ENCODE measurements around the gene HEBP2.
"Not testable (repeated sequence)": the region's sequence is repeated elsewhere in the genome, so short reads cannot be mapped to it uniquely, and the experiment has no call there.

HEBP2 gene

DNA sequence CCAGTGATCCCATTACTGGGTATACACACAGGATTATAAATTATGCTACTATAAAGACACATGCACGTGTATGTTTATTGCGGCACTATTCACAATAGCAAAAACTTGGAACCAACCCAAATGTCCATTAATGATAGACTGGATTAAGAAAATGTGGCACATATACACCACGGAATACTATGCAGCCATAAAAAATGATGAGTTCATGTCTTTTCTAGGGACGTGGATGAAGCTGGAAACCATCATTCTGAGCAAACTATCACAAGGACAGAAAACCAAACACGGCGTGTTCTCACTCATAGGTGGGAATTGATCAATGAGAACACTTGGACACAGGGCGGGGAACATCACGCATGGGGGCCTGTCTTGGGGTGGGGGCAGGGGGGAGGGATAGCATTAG, 35.3 kb upstream of the HEBP2 start:
- not testable (repeated sequence) for ATAC-seq

DNA sequence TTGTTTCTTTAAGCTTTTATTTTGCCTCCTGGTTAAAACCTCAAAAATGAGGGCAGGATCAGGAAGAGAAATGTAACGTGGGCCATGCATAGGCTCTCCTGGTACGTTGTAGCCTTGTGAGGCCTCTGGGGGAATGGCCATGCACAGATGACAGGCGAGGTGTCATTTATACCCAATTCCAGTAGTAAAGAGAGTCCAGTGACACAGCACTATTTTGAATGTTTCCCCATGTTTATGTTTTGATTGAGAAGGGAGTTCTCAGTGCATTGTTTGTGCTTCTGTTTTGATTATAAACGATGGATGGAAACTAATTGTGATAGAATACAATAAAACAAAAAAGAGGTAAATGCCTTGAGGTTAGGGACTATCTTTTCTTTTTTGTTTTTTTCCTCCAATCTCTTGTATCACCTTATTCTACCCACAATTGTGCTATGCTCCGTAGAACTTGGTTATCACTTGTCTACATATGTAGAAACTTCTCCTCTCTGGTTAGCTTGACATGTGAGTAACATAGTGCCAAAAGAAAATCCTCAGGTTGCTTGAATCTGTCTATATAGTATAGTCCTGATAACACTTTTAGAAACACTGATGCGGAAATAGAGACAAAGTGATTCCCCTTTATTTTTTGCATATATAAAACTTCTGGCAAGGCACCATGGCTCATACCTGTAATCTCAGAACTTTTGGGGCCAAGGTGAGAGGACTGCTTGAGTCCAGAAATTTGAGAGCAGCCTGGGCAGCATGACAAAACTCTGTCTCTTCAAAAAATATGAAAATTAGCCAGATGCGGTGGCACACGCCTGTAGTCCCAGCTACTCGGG, 33.2 kb upstream of the HEBP2 start:
- TF ChIP-seq CSDC2 (CRISPR knock-in tag; IDR thresholded peaks at IDR 0.05): no peak
- no peak for TF ChIP-seq TOX (CRISPR knock-in tag; IDR thresholded peaks at IDR 0.05; ENCODE audit: borderline replicate concordance)
- no peak for TF ChIP-seq ARNTL (CRISPR knock-in tag; IDR thresholded peaks at IDR 0.05; ENCODE audit: borderline replicate concordance, low read depth)
- no peak for TF ChIP-seq ZNF8 (CRISPR knock-in tag; IDR thresholded peaks at IDR 0.05)
- TF ChIP-seq ZC3H10 (CRISPR knock-in tag; IDR thresholded peaks at IDR 0.05): no peak
- ATAC-seq: no peak

More for the DNA sequence above, 35.3 kb upstream of the HEBP2 start:
- 0 out of 2 replicates have a peak, but pooled peaks have one; percentile 15 for TF ChIP-seq ZNF8 (CRISPR knock-in tag; IDR thresholded peaks at IDR 0.05)

DNA sequence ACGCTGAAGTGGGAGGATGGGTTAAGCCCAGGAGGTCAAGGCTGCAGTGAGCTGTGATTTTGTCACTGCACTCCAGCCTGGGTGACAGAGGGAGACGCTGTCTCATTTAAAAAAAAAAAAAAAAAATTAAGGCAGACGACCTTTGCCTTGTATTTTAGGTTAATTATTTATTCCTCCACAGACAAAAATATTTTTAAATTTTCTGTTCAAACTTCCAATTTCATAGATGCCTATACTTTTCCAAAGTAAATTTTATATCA, 32.6 kb upstream of the HEBP2 start:
- ATAC-seq: no peak
- TF ChIP-seq ZNF8 (CRISPR knock-in tag; IDR thresholded peaks at IDR 0.05) (no peak), TCF4 (CRISPR knock-in tag; IDR thresholded peaks at IDR 0.05; ENCODE audit: borderline replicate concordance) (no peak)
- TF ChIP-seq, protein P1, sequence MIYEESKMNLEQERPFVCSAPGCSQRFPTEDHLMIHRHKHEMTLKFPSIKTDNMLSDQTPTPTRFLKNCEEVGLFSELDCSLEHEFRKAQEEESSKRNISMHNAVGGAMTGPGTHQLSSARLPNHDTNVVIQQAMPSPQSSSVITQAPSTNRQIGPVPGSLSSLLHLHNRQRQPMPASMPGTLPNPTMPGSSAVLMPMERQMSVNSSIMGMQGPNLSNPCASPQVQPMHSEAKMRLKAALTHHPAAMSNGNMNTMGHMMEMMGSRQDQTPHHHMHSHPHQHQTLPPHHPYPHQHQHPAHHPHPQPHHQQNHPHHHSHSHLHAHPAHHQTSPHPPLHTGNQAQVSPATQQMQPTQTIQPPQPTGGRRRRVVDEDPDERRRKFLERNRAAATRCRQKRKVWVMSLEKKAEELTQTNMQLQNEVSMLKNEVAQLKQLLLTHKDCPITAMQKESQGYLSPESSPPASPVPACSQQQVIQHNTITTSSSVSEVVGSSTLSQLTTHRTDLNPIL (CRISPR knock-in tag; IDR thresholded peaks at IDR 0.05; ENCODE audit: low read depth): no peak

DNA sequence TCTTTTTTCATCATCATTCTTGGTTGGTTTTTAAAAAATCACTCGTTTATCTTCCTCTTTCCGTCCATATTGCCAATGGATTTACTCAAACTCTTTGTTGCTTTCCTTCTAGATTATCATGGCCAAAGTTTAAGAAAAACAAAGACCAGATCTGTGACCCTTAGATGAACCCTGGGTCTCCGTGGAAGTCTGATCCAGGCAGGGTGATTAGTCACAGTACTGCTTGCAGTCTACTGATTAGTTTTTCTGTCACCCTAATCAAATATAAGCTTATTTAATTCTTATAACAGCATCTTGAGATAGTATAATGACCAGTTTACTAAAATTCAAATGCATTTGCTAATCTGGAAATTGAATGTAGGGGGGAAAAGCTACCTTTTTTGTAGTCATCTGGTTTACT, 32.3 kb upstream of the HEBP2 start:
- ATAC-seq: no peak
- peak; percentile 20; the same call in 1 of the 2 replicates for TF ChIP-seq PPARA (CRISPR knock-in tag; IDR thresholded peaks at IDR 0.05; ENCODE audit: borderline replicate concordance)
- TF ChIP-seq ZNF8 (CRISPR knock-in tag; IDR thresholded peaks at IDR 0.05): no peak; the same call in 1 of the 2 replicates
- no peak for TF ChIP-seq TOX (CRISPR knock-in tag; IDR thresholded peaks at IDR 0.05; ENCODE audit: borderline replicate concordance)
- no peak for TF ChIP-seq ZNF70 (CRISPR knock-in tag; IDR thresholded peaks at IDR 0.05)
- TF ChIP-seq TCF4 (CRISPR knock-in tag; IDR thresholded peaks at IDR 0.05; ENCODE audit: borderline replicate concordance): peak; percentile 94
- TF ChIP-seq, protein P2, sequence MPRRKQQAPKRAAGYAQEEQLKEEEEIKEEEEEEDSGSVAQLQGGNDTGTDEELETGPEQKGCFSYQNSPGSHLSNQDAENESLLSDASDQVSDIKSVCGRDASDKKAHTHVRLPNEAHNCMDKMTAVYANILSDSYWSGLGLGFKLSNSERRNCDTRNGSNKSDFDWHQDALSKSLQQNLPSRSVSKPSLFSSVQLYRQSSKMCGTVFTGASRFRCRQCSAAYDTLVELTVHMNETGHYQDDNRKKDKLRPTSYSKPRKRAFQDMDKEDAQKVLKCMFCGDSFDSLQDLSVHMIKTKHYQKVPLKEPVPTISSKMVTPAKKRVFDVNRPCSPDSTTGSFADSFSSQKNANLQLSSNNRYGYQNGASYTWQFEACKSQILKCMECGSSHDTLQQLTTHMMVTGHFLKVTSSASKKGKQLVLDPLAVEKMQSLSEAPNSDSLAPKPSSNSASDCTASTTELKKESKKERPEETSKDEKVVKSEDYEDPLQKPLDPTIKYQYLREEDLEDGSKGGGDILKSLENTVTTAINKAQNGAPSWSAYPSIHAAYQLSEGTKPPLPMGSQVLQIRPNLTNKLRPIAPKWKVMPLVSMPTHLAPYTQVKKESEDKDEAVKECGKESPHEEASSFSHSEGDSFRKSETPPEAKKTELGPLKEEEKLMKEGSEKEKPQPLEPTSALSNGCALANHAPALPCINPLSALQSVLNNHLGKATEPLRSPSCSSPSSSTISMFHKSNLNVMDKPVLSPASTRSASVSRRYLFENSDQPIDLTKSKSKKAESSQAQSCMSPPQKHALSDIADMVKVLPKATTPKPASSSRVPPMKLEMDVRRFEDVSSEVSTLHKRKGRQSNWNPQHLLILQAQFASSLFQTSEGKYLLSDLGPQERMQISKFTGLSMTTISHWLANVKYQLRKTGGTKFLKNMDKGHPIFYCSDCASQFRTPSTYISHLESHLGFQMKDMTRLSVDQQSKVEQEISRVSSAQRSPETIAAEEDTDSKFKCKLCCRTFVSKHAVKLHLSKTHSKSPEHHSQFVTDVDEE (CRISPR knock-in tag; IDR thresholded peaks at IDR 0.05): peak; percentile 96
- TF ChIP-seq ZC3H10 (CRISPR knock-in tag; IDR thresholded peaks at IDR 0.05): no peak
- TF ChIP-seq RARB (CRISPR knock-in tag; IDR thresholded peaks at IDR 0.05): no peak; the same call in 1 of the 2 replicates
- peak; percentile 43; the same call in 1 of the 2 replicates for TF ChIP-seq GLIS3 (CRISPR knock-in tag; IDR thresholded peaks at IDR 0.05)
- TF ChIP-seq, protein P3, sequence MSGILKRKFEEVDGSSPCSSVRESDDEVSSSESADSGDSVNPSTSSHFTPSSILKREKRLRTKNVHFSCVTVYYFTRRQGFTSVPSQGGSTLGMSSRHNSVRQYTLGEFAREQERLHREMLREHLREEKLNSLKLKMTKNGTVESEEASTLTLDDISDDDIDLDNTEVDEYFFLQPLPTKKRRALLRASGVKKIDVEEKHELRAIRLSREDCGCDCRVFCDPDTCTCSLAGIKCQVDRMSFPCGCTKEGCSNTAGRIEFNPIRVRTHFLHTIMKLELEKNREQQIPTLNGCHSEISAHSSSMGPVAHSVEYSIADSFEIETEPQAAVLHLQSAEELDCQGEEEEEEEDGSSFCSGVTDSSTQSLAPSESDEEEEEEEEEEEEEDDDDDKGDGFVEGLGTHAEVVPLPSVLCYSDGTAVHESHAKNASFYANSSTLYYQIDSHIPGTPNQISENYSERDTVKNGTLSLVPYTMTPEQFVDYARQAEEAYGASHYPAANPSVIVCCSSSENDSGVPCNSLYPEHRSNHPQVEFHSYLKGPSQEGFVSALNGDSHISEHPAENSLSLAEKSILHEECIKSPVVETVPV (CRISPR knock-in tag; IDR thresholded peaks at IDR 0.05): peak; percentile 57; the same call in 1 of the 2 replicates
- no peak for TF ChIP-seq ZNF565 (CRISPR knock-in tag; conservative IDR thresholded peaks at IDR 0.05; ENCODE audit: low read depth)
- TF ChIP-seq ZFP30 (CRISPR knock-in tag; IDR thresholded peaks at IDR 0.05): no peak
- TF ChIP-seq, protein P4, sequence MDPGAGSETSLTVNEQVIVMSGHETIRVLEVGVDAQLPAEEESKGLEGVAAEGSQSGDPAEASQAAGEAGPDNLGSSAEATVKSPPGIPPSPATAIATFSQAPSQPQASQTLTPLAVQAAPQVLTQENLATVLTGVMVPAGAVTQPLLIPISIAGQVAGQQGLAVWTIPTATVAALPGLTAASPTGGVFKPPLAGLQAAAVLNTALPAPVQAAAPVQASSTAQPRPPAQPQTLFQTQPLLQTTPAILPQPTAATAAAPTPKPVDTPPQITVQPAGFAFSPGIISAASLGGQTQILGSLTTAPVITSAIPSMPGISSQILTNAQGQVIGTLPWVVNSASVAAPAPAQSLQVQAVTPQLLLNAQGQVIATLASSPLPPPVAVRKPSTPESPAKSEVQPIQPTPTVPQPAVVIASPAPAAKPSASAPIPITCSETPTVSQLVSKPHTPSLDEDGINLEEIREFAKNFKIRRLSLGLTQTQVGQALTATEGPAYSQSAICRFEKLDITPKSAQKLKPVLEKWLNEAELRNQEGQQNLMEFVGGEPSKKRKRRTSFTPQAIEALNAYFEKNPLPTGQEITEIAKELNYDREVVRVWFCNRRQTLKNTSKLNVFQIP (CRISPR knock-in tag; IDR thresholded peaks at IDR 0.05; ENCODE audit: borderline replicate concordance, low read depth): no peak
- TF ChIP-seq SNAI2 (CRISPR knock-in tag; IDR thresholded peaks at IDR 0.05): 0 out of 2 replicates have a peak, but pooled peaks have one; percentile 31
- TF ChIP-seq CSDC2 (CRISPR knock-in tag; IDR thresholded peaks at IDR 0.05): no peak
- TF ChIP-seq ZFP3 (CRISPR knock-in tag; IDR thresholded peaks at IDR 0.05): peak; percentile 57; the same call in 1 of the 2 replicates
- TF ChIP-seq, protein P5, sequence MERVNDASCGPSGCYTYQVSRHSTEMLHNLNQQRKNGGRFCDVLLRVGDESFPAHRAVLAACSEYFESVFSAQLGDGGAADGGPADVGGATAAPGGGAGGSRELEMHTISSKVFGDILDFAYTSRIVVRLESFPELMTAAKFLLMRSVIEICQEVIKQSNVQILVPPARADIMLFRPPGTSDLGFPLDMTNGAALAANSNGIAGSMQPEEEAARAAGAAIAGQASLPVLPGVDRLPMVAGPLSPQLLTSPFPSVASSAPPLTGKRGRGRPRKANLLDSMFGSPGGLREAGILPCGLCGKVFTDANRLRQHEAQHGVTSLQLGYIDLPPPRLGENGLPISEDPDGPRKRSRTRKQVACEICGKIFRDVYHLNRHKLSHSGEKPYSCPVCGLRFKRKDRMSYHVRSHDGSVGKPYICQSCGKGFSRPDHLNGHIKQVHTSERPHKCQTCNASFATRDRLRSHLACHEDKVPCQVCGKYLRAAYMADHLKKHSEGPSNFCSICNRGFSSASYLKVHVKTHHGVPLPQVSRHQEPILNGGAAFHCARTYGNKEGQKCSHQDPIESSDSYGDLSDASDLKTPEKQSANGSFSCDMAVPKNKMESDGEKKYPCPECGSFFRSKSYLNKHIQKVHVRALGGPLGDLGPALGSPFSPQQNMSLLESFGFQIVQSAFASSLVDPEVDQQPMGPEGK (CRISPR knock-in tag; IDR thresholded peaks at IDR 0.05; ENCODE audit: borderline replicate concordance): 0 out of 2 replicates have a peak, but pooled peaks have one; percentile 44
- TF ChIP-seq OSR1 (CRISPR knock-in tag; IDR thresholded peaks at IDR 0.05): no peak
- TF ChIP-seq ARNTL (CRISPR knock-in tag; IDR thresholded peaks at IDR 0.05; ENCODE audit: borderline replicate concordance, low read depth): no peak
- no peak for TF ChIP-seq BACH2 (CRISPR knock-in tag; IDR thresholded peaks at IDR 0.05; ENCODE audit: borderline replicate concordance)
- TF ChIP-seq ESRRG (CRISPR knock-in tag; IDR thresholded peaks at IDR 0.05): 0 out of 2 replicates have a peak, but pooled peaks have one; percentile 47
- peak; percentile 97 for TF ChIP-seq ISL1 (CRISPR knock-in tag; IDR thresholded peaks at IDR 0.05)
- TF ChIP-seq, protein P1 (CRISPR knock-in tag; IDR thresholded peaks at IDR 0.05; ENCODE audit: low read depth): peak; percentile 84

All from SK-N-SH treated with all-trans-retinoic acid at 6 μM for 48 hours (cell line).